ENCODE measurements around the gene SLC11A2.

GRCh38 chr12:50937653-50938052 lies 88.5 kb downstream of the SLC11A2 start:
- no peak for TF ChIP-seq EZH2 (IDR thresholded peaks at IDR 0.05; ENCODE audit: insufficient read depth, low read length)
- TF ChIP-seq, protein P1, sequence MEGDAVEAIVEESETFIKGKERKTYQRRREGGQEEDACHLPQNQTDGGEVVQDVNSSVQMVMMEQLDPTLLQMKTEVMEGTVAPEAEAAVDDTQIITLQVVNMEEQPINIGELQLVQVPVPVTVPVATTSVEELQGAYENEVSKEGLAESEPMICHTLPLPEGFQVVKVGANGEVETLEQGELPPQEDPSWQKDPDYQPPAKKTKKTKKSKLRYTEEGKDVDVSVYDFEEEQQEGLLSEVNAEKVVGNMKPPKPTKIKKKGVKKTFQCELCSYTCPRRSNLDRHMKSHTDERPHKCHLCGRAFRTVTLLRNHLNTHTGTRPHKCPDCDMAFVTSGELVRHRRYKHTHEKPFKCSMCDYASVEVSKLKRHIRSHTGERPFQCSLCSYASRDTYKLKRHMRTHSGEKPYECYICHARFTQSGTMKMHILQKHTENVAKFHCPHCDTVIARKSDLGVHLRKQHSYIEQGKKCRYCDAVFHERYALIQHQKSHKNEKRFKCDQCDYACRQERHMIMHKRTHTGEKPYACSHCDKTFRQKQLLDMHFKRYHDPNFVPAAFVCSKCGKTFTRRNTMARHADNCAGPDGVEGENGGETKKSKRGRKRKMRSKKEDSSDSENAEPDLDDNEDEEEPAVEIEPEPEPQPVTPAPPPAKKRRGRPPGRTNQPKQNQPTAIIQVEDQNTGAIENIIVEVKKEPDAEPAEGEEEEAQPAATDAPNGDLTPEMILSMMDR (IDR thresholded peaks at IDR 0.05; ENCODE audit: insufficient read depth, low read depth, low read length) = no peak

All from astrocyte (in vitro differentiated cells and primary cell).